Measurements from ENCODE around the gene ZNF480. TPM values are rescaled to one million over a fixed set of nuclear protein-coding genes. Genes with fewer than 3 reads are reported as not detected.
"Not testable (repeated sequence)": the region's sequence is repeated elsewhere in the genome, so short reads cannot be mapped to it uniquely, and the experiment has no call there.

ZNF480 gene
- total and polyA plus RNA-seq, 11 donors: 9.8 to 20.2 (median 13.3) TPM

DNA sequence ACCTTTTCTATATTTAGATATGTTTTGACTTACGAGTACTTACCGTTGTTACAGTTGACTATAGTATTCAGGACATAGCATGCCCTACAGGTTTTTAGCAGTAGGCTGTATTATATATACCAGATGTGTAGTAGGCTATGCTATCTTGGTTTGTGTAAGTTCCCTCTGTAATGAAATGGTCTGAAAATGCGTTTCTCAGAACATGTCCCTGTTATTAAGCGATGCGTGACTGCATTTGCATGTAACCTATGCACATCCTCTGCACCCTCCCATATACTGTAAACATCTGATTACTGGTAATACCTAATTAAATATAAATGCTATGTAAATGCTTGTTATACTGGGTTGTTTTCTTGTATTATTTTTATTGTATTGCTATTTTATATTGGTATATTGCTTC is 21.0 kb upstream of the ZNF480 start:
- Histone ChIP-seq H3K27me3 (no peaks in the 10 kb centered on the region), H3K4me3 (no peak overlapping the region), H3K4me1 (peaks cover 0 to 22% (median 11%) of the 10 kb centered on the region in 12 donors), H3K36me3 (peaks cover 0 to 15% (median 0%) of the 10 kb centered on the region in 9 donors), H3K27ac (no peak overlapping the region), H3K9me3 (peaks cover 0 to 16% (median 0%) of the 10 kb centered on the region in 12 donors)
- DNase-seq: no peak
- ATAC-seq: no peak
- no peak for TF ChIP-seq POLR2A (IDR thresholded peaks at IDR 0.05)
- TF ChIP-seq, protein P1, sequence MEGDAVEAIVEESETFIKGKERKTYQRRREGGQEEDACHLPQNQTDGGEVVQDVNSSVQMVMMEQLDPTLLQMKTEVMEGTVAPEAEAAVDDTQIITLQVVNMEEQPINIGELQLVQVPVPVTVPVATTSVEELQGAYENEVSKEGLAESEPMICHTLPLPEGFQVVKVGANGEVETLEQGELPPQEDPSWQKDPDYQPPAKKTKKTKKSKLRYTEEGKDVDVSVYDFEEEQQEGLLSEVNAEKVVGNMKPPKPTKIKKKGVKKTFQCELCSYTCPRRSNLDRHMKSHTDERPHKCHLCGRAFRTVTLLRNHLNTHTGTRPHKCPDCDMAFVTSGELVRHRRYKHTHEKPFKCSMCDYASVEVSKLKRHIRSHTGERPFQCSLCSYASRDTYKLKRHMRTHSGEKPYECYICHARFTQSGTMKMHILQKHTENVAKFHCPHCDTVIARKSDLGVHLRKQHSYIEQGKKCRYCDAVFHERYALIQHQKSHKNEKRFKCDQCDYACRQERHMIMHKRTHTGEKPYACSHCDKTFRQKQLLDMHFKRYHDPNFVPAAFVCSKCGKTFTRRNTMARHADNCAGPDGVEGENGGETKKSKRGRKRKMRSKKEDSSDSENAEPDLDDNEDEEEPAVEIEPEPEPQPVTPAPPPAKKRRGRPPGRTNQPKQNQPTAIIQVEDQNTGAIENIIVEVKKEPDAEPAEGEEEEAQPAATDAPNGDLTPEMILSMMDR (IDR thresholded peaks at IDR 0.05): no peak
- 75 to 80% (median 78%) methylated on average over 5 of the region's 5 CpGs for WGBS, 4 donors
- intact Hi-C loops (cut with DNase I): no loop called here

DNA sequence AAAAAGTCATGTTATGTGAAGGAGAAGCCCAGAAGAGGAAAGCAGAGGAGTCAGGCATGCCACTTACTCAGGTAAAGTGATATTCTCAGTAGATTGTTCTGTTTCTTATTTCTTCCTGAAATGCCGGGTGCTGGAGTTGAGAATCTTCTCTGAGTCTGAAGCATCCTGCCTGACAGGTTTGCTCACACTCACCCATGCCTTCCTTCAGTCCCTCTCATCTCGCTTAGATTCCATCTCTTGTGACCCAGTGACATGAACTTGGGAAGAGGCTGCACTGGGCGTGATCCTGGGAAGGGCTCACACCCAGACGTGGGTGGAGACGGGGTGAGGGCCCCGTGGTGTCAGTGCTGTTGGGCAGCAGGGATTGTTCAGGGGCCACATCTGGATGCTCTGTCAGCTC is 19.5 kb upstream of the ZNF480 start:
- peaks cover 0 to 23% (median 0%) of the 10 kb centered on the region in 9 donors for H3K36me3 ChIP-seq
- intact Hi-C loops (cut with DNase I): no loop called here
- no peak overlapping the region for H3K4me3 ChIP-seq
- TF ChIP-seq POLR2A (IDR thresholded peaks at IDR 0.05): no peak
- TF ChIP-seq, protein P1 (IDR thresholded peaks at IDR 0.05): no peak
- H3K27me3 ChIP-seq: no peaks in the 10 kb centered on the region
- WGBS, 4 donors: 86 to 87% (median 87%) methylated on average over 6 of the region's 6 CpGs
- H3K9me3 ChIP-seq: peaks cover 0 to 16% (median 0%) of the 10 kb centered on the region in 12 donors
- no peak overlapping the region for H3K27ac ChIP-seq
- peaks cover 0 to 16% (median 3%) of the 10 kb centered on the region in 12 donors for H3K4me1 ChIP-seq
- DNase-seq (no peak), ATAC-seq (no peak)

DNA sequence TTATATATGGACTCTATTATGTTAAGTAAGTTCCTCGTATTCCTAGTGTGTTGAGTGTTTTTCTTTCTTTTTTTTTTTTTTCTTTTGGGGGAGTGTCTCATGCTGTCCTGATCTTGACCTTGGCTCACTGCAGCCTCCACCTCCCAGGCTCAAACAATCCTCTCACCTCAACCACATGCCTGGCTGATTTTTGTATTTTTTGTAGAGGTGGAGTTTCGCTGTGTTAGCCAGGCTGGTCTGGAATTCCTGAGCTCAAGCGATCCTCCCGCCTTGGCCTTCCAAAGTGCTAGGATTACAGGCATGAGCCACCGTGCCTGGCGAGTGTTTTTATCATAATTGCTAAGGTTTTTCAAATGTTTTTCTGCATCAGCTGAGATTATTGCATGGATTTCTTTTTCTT is 10.7 kb upstream of the ZNF480 start:
- Histone ChIP-seq H3K27me3 (no peaks in the 10 kb centered on the region), H3K9me3 (peaks cover 0 to 23% (median 0%) of the 10 kb centered on the region in 12 donors), H3K36me3 (peaks cover 0 to 95% (median 75%) of the 10 kb centered on the region in 9 donors), H3K27ac (no peak overlapping the region), H3K4me3 (no peak overlapping the region), H3K4me1 (no peaks in the 10 kb centered on the region)
- intact Hi-C loops (cut with DNase I): no loop called here
- no peak for TF ChIP-seq POLR2A (IDR thresholded peaks at IDR 0.05)
- TF ChIP-seq, protein P1 (IDR thresholded peaks at IDR 0.05): no peak
- ATAC-seq (no peak), DNase-seq (no peak)
- WGBS, 4 donors: 89 to 96% (median 95%) methylated on average over 6 of the region's 6 CpGs

DNA sequence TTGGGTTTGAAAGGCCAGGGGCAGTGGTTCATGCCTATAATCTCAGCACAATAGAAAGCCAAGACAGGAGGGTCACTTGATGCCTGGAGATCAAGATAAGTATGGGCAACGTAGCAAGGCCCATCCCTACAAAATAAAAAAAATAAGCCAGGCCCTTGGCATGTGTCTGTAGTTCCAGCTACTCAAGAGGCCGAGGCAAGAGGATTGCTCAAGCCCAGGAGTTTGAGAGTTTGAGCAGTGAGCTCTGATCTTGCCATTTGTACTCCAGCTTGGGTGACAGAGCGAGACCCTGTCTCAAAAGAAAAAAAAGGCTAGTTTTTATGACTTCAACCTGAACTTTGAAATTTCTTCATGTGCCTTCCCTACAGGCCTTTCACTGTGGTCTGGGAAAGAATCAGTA is 5.2 kb upstream of the ZNF480 start:
- Histone ChIP-seq H3K9me3 (peaks cover 0 to 34% (median 0%) of the 10 kb centered on the region in 12 donors), H3K27ac (no peak overlapping the region), H3K4me1 (peaks cover 0 to 8% (median 3%) of the 10 kb centered on the region in 12 donors), H3K4me3 (no peak overlapping the region), H3K27me3 (no peaks in the 10 kb centered on the region), H3K36me3 (peaks cover 0 to 60% (median 45%) of the 10 kb centered on the region in 9 donors)
- ATAC-seq: no peak
- DNase-seq: no peak
- intact Hi-C loops (cut with DNase I): no loop called here
- WGBS, 4 donors: 84 to 86% (median 85%) methylated on average over 3 of the region's 3 CpGs
- TF ChIP-seq POLR2A (IDR thresholded peaks at IDR 0.05): no peak
- TF ChIP-seq, protein P1 (IDR thresholded peaks at IDR 0.05): no peak

DNA sequence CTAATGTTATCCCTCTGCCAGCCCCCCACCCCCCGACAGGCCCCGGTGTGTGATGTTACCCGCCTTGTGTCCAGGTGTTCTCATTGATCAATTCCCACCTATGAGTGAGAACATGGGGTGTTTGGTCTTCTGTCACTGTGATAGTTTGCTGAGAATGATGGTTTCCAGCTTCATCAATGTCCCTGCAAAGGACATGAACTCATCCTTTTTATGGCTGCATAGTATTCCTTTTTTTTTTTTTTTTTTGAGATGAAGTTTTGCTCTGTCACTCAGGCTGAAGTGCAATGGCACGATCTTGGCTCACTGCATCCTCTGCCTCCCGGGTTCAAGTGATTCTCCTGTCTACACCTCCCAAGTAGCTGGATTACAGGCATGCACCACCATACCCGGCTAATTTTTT is 4.0 kb upstream of the ZNF480 start:
- H3K9me3 ChIP-seq: peaks cover 0 to 34% (median 0%) of the 10 kb centered on the region in 12 donors
- ATAC-seq; H3K27me3 ChIP-seq; intact Hi-C loops (cut with DNase I); H3K27ac ChIP-seq; H3K4me3 ChIP-seq; DNase-seq: not testable (repeated sequence)
- H3K4me1 ChIP-seq: peaks cover 0 to 13% (median 6%) of the 10 kb centered on the region in 12 donors
- H3K36me3 ChIP-seq: peaks cover 0 to 48% (median 40%) of the 10 kb centered on the region in 9 donors
- 95 to 99% (median 97%) methylated on average over 6 of the region's 6 CpGs for WGBS, 4 donors
